Ovary (tissue), 9 donors: ENCODE results near the gene ARL1. TPM values are rescaled to one million over a fixed set of nuclear protein-coding genes. Genes with fewer than 3 reads are reported as not detected.
"Not testable (repeated sequence)": the region's sequence is repeated elsewhere in the genome, so short reads cannot be mapped to it uniquely, and the experiment has no call there.

Experiments used
- DNase-seq, 5 donors: peaks; one replicate each; pipeline ENCODE4 v3.0.0-alpha.2; 2019 to 2020
- H3K27ac ChIP-seq, 2 donors: fragments of 200-600 bp; one replicate each; pipeline versions ENCODE4 v1.5.1 to v1.8.0; 2019 to 2022
- H3K27me3 ChIP-seq: fragments of 200-600 bp; one replicate; pipeline ENCODE4 v1.8.0; 2022
- H3K36me3 ChIP-seq: fragments of 200-600 bp; sonication (generic); one replicate; pipeline ENCODE4 v1.5.1; 2019
- H3K4me1 ChIP-seq: one replicate; pipeline ENCODE4 v1.8.1; 2013; ENCODE audit warnings: mild to moderate bottlenecking, moderate library complexity; ENCODE audit not compliant: insufficient read depth
- H3K4me3 ChIP-seq: fragments of 200-600 bp; sonication (generic); one replicate; pipeline ENCODE4 v1.5.1; 2017
- H3K9me3 ChIP-seq, 2 donors: fragments of 200-600 bp in 1 of 2; sonication (generic) in 1 of 2; one replicate each; pipeline versions ENCODE4 v1.5.1 to v1.8.1; 2013 to 2019; ENCODE audit warnings: mild to moderate bottlenecking in 1 of 2, moderate library complexity in 1 of 2
- CTCF ChIP-seq, 3 donors: fragments of 450-650 bp in 2 of 3; fragments of 200-600 bp in 1 of 3; IDR thresholded peaks; one replicate each; pipeline versions ENCODE4 v1.5.1 to v1.8.0; 2016 to 2022; ENCODE audit warnings: antibody characterized with exemption in 3 of 3, mild to moderate bottlenecking in 1 of 3
- EP300 ChIP-seq: sonication (generic); formaldehyde crosslinking; IDR thresholded peaks from one replicate; pipeline ENCODE4 v1.6.1; 2017; ENCODE audit warnings: antibody characterized with exemption
- POLR2A ChIP-seq: fragments of 450-650 bp; IDR thresholded peaks from one replicate; pipeline ENCODE4 v1.6.1; 2017; ENCODE audit warnings: antibody characterized with exemption, mild to moderate bottlenecking, moderate library complexity
- WGBS, 3 donors: extraction: QIAGEN DNeasy Blood & Tissue Kit in 1 of 3; methylation state at CpG; one replicate each; pipeline versions ENCODE4 v1.1.5 to v1.1.7; 2013 to 2017; 5-methylcytosine and 5-hydroxymethylcytosine counted together
- intact Hi-C, 4 donors: fragments of 100-400 bp; cut with DNase I; formaldehyde crosslinking; loops; one replicate each; pipeline versions ENCODE4 v1.11.0 to v1.15.1; 2022 to 2023
- polyA plus RNA-seq, 2 donors: library from polyadenylated mRNA; stranded (reverse); fragments of 200-250 nt in 1 of 2; fragments of 350-450 nt in 1 of 2; fragmentation: Illumina TruSeq in 1 of 2; extraction: RNeasy Lipid Tissue Mini Kit (QIAGEN cat#74804) in 1 of 2; gene quantifications; one replicate each; pipeline ENCODE4 v1.2.3, GENCODE V29; 2013 to 2014
- total RNA-seq, 7 donors: library from RNA; depleted of rRNA in 2 of 7; stranded (reverse); fragments of >200 nt in 2 of 7; fragmentation: NEBNext Ultra II Directional in 3 of 7; extraction: Animal tissue kit (Norgen Biotek cat#: 25700) in 3 of 7; gene quantifications; one replicate each; pipeline versions ENCODE4 v1.1.0 to v1.2.4, GENCODE V29; 2016 to 2023
- donor health status: DM: no; HTN: no; CAD: no; lungs with moderate emphysema.
- donor health status: DM: no; HTN: no; CAD: no.
- donor health status: Bipolar disorder and iron deficiency.
- donor health status: DM: yes; HTN: yes; CAD: no.
- donor health status: DM: no; HTN: no; CAD: no.
- donor health status: DM: yes; HTN: yes; CAD: no.

Gene ARL1
- total and polyA plus RNA-seq, 9 donors: 41.2 to 129 (median 87.3) TPM

GRCh38 chr12:101436136-101436535 lies 28.6 kb upstream of the ARL1 start:
- H3K4me1 ChIP-seq: no peaks in the 10 kb centered on the region
- no peaks in the 10 kb centered on the region for H3K27me3 ChIP-seq
- H3K4me3 ChIP-seq: no peak overlapping the region
- no peak for TF ChIP-seq EP300
- no peak for TF ChIP-seq POLR2A
- no peak for TF ChIP-seq CTCF (IDR thresholded peaks at IDR 0.05)
- no peak overlapping the region for H3K27ac ChIP-seq
- no peaks in the 10 kb centered on the region for H3K9me3 ChIP-seq
- H3K36me3 ChIP-seq: no peaks in the 10 kb centered on the region
- DNase-seq: no peak
- intact Hi-C loops: no loop called here

- intact Hi-C loops: no loop called here
- Histone ChIP-seq H3K4me1 (no peaks in the 10 kb centered on the region), H3K4me3 (no peak overlapping the region), H3K27me3 (no peaks in the 10 kb centered on the region), H3K9me3 (no peaks in the 10 kb centered on the region), H3K27ac (no peak overlapping the region), H3K36me3 (no peaks in the 10 kb centered on the region)
- 42 to 64% (median 51%) methylated on average over 2 of the region's 2 CpGs for WGBS, 3 donors
- DNase-seq: no peak
- TF ChIP-seq POLR2A (no peak), EP300 (no peak), CTCF (IDR thresholded peaks at IDR 0.05) (no peak)
Observed at GRCh38 chr12:101430456-101430855, 22.9 kb upstream of the ARL1 start.

GRCh38 chr12:101424620-101425019 lies 17.0 kb upstream of the ARL1 start:
- no peak for DNase-seq
- no peaks in the 10 kb centered on the region for H3K4me1 ChIP-seq
- H3K9me3 ChIP-seq: no peaks in the 10 kb centered on the region
- H3K4me3 ChIP-seq: no peak overlapping the region
- no peak overlapping the region for H3K27ac ChIP-seq
- intact Hi-C loops: no loop called here
- WGBS, 3 donors: 65 to 90% (median 89%) methylated on average over 2 of the region's 2 CpGs
- TF ChIP-seq POLR2A: no peak
- no peak for TF ChIP-seq EP300
- H3K27me3 ChIP-seq: no peaks in the 10 kb centered on the region
- H3K36me3 ChIP-seq: no peaks in the 10 kb centered on the region

- DNase-seq, intact Hi-C loops: not testable (repeated sequence)
- 90 to 96% (median 93%) methylated on average over 4 of the region's 4 CpGs for WGBS, 3 donors
Observed at GRCh38 chr12:101422066-101422465, 14.5 kb upstream of the ARL1 start.

GRCh38 chr12:101415228-101415627 lies 7.7 kb upstream of the ARL1 start:
- WGBS, 3 donors: 90 to 93% (median 91%) methylated on average over 1 of the region's 1 CpG
- TF ChIP-seq CTCF (IDR thresholded peaks at IDR 0.05): no peak
- no peak for TF ChIP-seq EP300
- intact Hi-C loops: loop anchor here in 1 of 4 donors (5.0 to 10.0 kb wide), 2 partner anchors 340 to 427 kb away; no protein-coding TSS in a partner anchor

More at GRCh38 chr12:101422066-101422465, 14.5 kb upstream of the ARL1 start:
- not testable (repeated sequence) for H3K27me3 ChIP-seq, H3K4me3 ChIP-seq, H3K4me1 ChIP-seq, H3K9me3 ChIP-seq, H3K36me3 ChIP-seq, H3K27ac ChIP-seq

More at GRCh38 chr12:101415228-101415627, 7.7 kb upstream of the ARL1 start:
- Histone ChIP-seq H3K36me3 (no peaks in the 10 kb centered on the region), H3K9me3 (no peaks in the 10 kb centered on the region), H3K4me1 (no peaks in the 10 kb centered on the region), H3K27me3 (no peaks in the 10 kb centered on the region), H3K4me3 (no peak overlapping the region), H3K27ac (no peak overlapping the region)
- no peak for DNase-seq
